WTC11 (cell line): ENCODE results near the gene PPP1R3C.

Experiments
- CBFB ChIP-seq: sonication (generic); formaldehyde crosslinking; IDR thresholded peaks from 2 replicates; pipeline ENCODE4 v1.8.1; 2022; ENCODE audit warnings: mild to moderate bottlenecking, low read depth, missing genetic modification reagents
- CREM ChIP-seq: sonication (generic); formaldehyde crosslinking; IDR thresholded peaks from 2 replicates; pipeline ENCODE4 v1.8.1; 2022; ENCODE audit warnings: mild to moderate bottlenecking, missing genetic modification reagents, moderate library complexity
- ESRRA ChIP-seq: sonication (generic); formaldehyde crosslinking; IDR thresholded peaks from 2 replicates; pipeline ENCODE4 v1.8.1; 2022; ENCODE audit warnings: mild to moderate bottlenecking, missing genetic modification reagents, borderline replicate concordance
- IRF2 ChIP-seq: sonication (generic); formaldehyde crosslinking; IDR thresholded peaks from 2 replicates; pipeline ENCODE4 v1.8.0; 2022; ENCODE audit warnings: low read depth, missing genetic modification reagents, borderline replicate concordance
- KAT7 ChIP-seq: sonication (generic); formaldehyde crosslinking; IDR thresholded peaks from 2 replicates; pipeline ENCODE4 v1.8.1; 2023; ENCODE audit warnings: missing genetic modification reagents, mild to moderate bottlenecking, borderline replicate concordance
- NFYB ChIP-seq: sonication (generic); formaldehyde crosslinking; conservative IDR thresholded peaks from 2 replicates; pipeline ENCODE4 v1.8.0; 2022; ENCODE audit warnings: low read depth, missing genetic modification reagents
- NR3C1 ChIP-seq: sonication (generic); formaldehyde crosslinking; conservative IDR thresholded peaks from 2 replicates; pipeline ENCODE4 v1.8.1; 2023; ENCODE audit warnings: low read depth, mild to moderate bottlenecking, missing genetic modification reagents
- SP1 ChIP-seq: sonication (generic); formaldehyde crosslinking; conservative IDR thresholded peaks from 2 replicates; pipeline ENCODE4 v1.8.1; 2022; ENCODE audit warnings: missing genetic modification reagents
- TF ChIP-seq, protein P1 (sequence below): fragments of 200-600 bp; IDR thresholded peaks from 2 replicates; pipeline ENCODE4 v1.8.0; 2022; ENCODE audit warnings: antibody characterized with exemption
- TF ChIP-seq, protein P2 (sequence below): sonication (generic); formaldehyde crosslinking; IDR thresholded peaks from 2 replicates; pipeline ENCODE4 v1.8.1; 2022; ENCODE audit warnings: missing genetic modification reagents, borderline replicate concordance
- TF ChIP-seq, protein P3 (sequence below): sonication (generic); formaldehyde crosslinking; IDR thresholded peaks from 2 replicates; pipeline ENCODE4 v1.8.1; 2023; ENCODE audit warnings: mild to moderate bottlenecking, missing genetic modification reagents, moderate library complexity
- TF ChIP-seq, protein P4 (sequence below): sonication (generic); formaldehyde crosslinking; conservative IDR thresholded peaks from 2 replicates; pipeline ENCODE4 v1.8.1; 2022; ENCODE audit warnings: mild to moderate bottlenecking, missing genetic modification reagents
- TF ChIP-seq, protein P5 (sequence below): sonication (generic); formaldehyde crosslinking; IDR thresholded peaks from 2 replicates; pipeline ENCODE4 v1.8.1; 2023; ENCODE audit warnings: mild to moderate bottlenecking, missing genetic modification reagents, moderate library complexity

DNA sequence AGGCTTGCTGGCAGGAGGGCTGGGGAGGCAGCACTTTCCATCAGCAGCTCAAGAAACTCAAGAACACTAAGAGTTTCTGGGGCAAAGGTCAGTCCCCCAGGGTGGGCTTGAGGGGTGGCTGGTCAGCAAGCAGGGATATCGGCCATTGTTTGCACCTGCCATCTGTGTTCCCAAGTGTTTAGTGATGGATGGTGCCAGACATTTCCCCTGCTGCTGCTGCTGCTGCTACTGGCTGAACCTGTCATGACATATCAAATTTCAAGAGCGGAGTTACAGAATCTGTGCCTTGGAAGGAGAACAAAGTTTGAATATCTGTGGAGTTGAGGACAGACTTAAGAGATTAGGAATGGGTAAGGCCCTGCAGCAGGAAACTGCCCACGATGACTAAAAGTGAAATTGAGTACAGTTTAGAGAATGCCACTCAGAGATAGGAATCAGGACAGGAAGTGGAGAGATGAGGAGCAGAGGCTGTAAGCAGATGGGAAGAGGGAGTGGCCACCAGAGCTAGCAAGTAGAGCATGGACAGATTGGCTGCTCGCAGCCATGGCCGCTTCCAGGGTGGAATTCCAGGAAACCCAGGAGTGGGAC is 39.2 kb upstream of the PPP1R3C start:
- TF ChIP-seq, protein P1, sequence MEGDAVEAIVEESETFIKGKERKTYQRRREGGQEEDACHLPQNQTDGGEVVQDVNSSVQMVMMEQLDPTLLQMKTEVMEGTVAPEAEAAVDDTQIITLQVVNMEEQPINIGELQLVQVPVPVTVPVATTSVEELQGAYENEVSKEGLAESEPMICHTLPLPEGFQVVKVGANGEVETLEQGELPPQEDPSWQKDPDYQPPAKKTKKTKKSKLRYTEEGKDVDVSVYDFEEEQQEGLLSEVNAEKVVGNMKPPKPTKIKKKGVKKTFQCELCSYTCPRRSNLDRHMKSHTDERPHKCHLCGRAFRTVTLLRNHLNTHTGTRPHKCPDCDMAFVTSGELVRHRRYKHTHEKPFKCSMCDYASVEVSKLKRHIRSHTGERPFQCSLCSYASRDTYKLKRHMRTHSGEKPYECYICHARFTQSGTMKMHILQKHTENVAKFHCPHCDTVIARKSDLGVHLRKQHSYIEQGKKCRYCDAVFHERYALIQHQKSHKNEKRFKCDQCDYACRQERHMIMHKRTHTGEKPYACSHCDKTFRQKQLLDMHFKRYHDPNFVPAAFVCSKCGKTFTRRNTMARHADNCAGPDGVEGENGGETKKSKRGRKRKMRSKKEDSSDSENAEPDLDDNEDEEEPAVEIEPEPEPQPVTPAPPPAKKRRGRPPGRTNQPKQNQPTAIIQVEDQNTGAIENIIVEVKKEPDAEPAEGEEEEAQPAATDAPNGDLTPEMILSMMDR = no peak
- TF ChIP-seq, protein P2, sequence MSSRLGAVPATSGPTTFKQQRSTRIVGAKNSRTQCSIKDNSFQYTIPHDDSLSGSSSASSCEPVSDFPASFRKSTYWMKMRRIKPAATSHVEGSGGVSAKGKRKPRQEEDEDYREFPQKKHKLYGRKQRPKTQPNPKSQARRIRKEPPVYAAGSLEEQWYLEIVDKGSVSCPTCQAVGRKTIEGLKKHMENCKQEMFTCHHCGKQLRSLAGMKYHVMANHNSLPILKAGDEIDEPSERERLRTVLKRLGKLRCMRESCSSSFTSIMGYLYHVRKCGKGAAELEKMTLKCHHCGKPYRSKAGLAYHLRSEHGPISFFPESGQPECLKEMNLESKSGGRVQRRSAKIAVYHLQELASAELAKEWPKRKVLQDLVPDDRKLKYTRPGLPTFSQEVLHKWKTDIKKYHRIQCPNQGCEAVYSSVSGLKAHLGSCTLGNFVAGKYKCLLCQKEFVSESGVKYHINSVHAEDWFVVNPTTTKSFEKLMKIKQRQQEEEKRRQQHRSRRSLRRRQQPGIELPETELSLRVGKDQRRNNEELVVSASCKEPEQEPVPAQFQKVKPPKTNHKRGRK (CRISPR knock-in tag) = no peak
- no peak for TF ChIP-seq CREM (CRISPR knock-in tag)
- TF ChIP-seq IRF2 (CRISPR knock-in tag) = no peak
- TF ChIP-seq, protein P3, sequence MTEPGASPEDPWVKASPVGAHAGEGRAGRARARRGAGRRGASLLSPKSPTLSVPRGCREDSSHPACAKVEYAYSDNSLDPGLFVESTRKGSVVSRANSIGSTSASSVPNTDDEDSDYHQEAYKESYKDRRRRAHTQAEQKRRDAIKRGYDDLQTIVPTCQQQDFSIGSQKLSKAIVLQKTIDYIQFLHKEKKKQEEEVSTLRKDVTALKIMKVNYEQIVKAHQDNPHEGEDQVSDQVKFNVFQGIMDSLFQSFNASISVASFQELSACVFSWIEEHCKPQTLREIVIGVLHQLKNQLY (CRISPR knock-in tag) = no peak
- no peak for TF ChIP-seq NFYB (CRISPR knock-in tag)
- TF ChIP-seq, protein P4, sequence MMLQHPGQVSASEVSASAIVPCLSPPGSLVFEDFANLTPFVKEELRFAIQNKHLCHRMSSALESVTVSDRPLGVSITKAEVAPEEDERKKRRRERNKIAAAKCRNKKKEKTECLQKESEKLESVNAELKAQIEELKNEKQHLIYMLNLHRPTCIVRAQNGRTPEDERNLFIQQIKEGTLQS = no peak
- TF ChIP-seq ESRRA (CRISPR knock-in tag) = no peak
- TF ChIP-seq KAT7 (CRISPR knock-in tag) = no peak
- TF ChIP-seq, protein P5, sequence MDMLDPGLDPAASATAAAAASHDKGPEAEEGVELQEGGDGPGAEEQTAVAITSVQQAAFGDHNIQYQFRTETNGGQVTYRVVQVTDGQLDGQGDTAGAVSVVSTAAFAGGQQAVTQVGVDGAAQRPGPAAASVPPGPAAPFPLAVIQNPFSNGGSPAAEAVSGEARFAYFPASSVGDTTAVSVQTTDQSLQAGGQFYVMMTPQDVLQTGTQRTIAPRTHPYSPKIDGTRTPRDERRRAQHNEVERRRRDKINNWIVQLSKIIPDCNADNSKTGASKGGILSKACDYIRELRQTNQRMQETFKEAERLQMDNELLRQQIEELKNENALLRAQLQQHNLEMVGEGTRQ = no peak
- no peak for TF ChIP-seq NR3C1 (CRISPR knock-in tag)
- no peak for TF ChIP-seq CBFB (CRISPR knock-in tag)
- TF ChIP-seq SP1 (CRISPR knock-in tag) = no peak
